Muscle layer of duodenum (tissue), 2 donors: ENCODE measurements around the gene TRPV5.

Source experiments
- H3K27ac ChIP-seq: one replicate; pipeline ENCODE4 v1.7.0; 2013; ENCODE audit warnings: mild to moderate bottlenecking, low read length
- H3K27me3 ChIP-seq: one replicate; pipeline ENCODE4 v1.7.0; 2013; ENCODE audit warnings: low read depth, mild to moderate bottlenecking, control low read depth, low read length
- H3K36me3 ChIP-seq, 2 donors: one replicate each; pipeline ENCODE4 v1.7.0; 2013; ENCODE audit warnings: low read length in 2 of 2, control low read depth in 1 of 2, mild to moderate bottlenecking in 1 of 2; ENCODE audit not compliant: insufficient read depth in 2 of 2, control insufficient read depth in 1 of 2
- H3K4me1 ChIP-seq, 2 donors: one replicate each; pipeline ENCODE4 v1.7.0; 2013; ENCODE audit warnings: low read length in 2 of 2, mild to moderate bottlenecking in 2 of 2, control low read depth in 1 of 2, moderate library complexity in 1 of 2; ENCODE audit not compliant: insufficient read depth in 2 of 2, control insufficient read depth in 1 of 2
- H3K4me3 ChIP-seq, 2 donors: one replicate each; pipeline ENCODE4 v1.7.0; 2013; ENCODE audit warnings: low read length in 2 of 2, low read depth in 1 of 2, mild to moderate bottlenecking in 1 of 2
- H3K9me3 ChIP-seq, 2 donors: one replicate each; pipeline ENCODE4 v1.7.0; 2013; ENCODE audit warnings: low read length in 2 of 2, control low read depth in 1 of 2, mild to moderate bottlenecking in 1 of 2; ENCODE audit not compliant: control insufficient read depth in 1 of 2
- donor health status: healthy.

Gene TRPV5

GRCh38 chr7:142883145-142883544, 50.4 kb downstream of the TRPV5 start:
- Histone ChIP-seq H3K27ac (no peak overlapping the region), H3K4me3 (no peak overlapping the region)

DNA sequence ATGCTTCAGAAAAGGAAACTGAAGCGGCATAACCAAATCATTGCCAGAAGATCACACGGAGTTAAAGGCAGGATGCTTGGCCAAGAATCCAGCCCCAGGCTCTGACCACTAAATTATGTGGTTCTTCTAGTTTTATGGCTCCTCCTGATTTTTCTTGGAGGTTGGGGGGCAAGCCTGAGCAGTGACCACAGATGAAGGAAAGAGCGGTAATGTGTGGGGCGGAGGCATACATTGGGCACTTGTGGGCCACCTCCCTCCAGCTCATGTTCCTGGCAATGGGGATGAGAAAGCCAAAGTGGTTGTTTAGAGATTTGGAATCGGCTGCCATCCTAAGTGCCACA, 51.2 kb downstream of the TRPV5 start:
- Histone ChIP-seq H3K27me3 (peaks cover 3% of the 10 kb centered on the region), H3K36me3 (no peaks in the 10 kb centered on the region), H3K27ac (no peak overlapping the region), H3K4me1 (no peaks in the 10 kb centered on the region), H3K9me3 (no peaks in the 10 kb centered on the region), H3K4me3 (no peak overlapping the region)

More at GRCh38 chr7:142883145-142883544, 50.4 kb downstream of the TRPV5 start:
- Histone ChIP-seq H3K4me1 (no peaks in the 10 kb centered on the region), H3K36me3 (no peaks in the 10 kb centered on the region), H3K9me3 (no peaks in the 10 kb centered on the region), H3K27me3 (peaks cover 3% of the 10 kb centered on the region)

DNA sequence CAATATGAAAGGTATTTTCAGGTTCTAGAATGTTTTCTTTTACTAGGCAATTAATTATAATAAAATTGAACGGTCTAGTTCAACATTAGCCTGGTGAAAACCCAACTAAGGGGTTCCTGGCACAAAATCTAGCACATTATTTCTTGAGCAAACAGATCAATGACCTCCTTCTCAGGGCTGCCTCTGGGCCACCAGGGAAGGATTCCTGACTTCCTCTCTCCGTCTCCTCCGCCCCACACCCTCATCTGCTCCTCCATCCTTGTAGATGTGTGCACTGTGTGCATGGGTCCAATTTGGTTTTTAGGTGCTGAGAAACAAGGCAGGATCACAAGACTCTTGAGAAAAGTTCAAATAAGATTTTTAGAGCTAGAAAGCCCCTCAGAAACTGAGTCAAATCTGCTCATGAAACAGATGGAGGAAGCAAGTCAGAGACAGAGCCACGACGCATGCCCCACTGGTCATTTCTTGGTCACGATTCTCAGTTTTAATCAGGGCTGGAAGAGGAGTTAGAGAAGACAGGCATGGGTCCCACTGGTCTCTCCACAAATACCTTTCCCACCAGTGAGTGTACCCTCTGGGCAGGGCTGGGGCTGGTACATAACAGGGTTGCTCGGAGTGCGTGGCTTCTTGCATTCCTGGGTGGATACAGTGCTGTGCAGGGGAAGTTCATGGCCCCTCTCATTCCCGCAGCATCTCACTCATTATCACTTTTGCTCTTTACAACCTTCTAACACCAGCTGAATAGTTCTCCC, 51.8 kb downstream of the TRPV5 start:
- Histone ChIP-seq H3K36me3 (no peaks in the 10 kb centered on the region), H3K27ac (no peak overlapping the region), H3K4me1 (no peaks in the 10 kb centered on the region), H3K9me3 (no peaks in the 10 kb centered on the region), H3K4me3 (no peak overlapping the region), H3K27me3 (peaks cover 2% of the 10 kb centered on the region)

GRCh38 chr7:142880876-142881505, 52.6 kb downstream of the TRPV5 start:
- H3K27me3 ChIP-seq, result no peaks in the 10 kb centered on the region
- H3K27ac ChIP-seq, result no peak overlapping the region
- H3K9me3 ChIP-seq, result no peaks in the 10 kb centered on the region
- H3K4me1 ChIP-seq, result no peaks in the 10 kb centered on the region
- H3K36me3 ChIP-seq, result no peaks in the 10 kb centered on the region
- no peak overlapping the region for H3K4me3 ChIP-seq

DNA sequence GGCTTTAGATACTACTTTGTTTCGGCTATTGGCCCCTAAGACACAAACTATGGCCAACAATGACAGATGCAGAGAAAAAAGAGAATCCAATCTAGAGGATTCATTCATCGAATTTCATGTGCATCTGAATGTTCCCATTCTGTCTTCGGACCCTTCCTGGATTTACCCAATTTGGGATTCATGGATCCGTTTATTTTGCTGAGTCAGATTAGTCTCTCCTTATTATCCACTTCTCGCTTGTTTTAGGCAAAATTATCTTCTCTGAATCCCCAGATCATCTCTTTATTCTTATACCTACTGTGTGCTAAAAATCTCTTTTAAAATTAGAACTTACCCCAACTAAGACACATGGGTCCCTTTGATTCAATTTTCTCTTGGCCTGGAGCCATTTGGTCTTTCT, 54.5 kb downstream of the TRPV5 start:
- H3K9me3 ChIP-seq, result no peaks in the 10 kb centered on the region
- H3K4me3 ChIP-seq, result no peak overlapping the region
- no peak overlapping the region for H3K27ac ChIP-seq
- H3K27me3 ChIP-seq, result no peaks in the 10 kb centered on the region
- no peaks in the 10 kb centered on the region for H3K4me1 ChIP-seq
- no peaks in the 10 kb centered on the region for H3K36me3 ChIP-seq

GRCh38 chr7:142878315-142878714, 55.2 kb downstream of the TRPV5 start:
- no peaks in the 10 kb centered on the region for H3K27me3 ChIP-seq
- no peaks in the 10 kb centered on the region for H3K36me3 ChIP-seq
- H3K4me3 ChIP-seq, result no peak overlapping the region
- no peak overlapping the region for H3K27ac ChIP-seq
- H3K4me1 ChIP-seq, result no peaks in the 10 kb centered on the region
- H3K9me3 ChIP-seq, result no peaks in the 10 kb centered on the region

DNA sequence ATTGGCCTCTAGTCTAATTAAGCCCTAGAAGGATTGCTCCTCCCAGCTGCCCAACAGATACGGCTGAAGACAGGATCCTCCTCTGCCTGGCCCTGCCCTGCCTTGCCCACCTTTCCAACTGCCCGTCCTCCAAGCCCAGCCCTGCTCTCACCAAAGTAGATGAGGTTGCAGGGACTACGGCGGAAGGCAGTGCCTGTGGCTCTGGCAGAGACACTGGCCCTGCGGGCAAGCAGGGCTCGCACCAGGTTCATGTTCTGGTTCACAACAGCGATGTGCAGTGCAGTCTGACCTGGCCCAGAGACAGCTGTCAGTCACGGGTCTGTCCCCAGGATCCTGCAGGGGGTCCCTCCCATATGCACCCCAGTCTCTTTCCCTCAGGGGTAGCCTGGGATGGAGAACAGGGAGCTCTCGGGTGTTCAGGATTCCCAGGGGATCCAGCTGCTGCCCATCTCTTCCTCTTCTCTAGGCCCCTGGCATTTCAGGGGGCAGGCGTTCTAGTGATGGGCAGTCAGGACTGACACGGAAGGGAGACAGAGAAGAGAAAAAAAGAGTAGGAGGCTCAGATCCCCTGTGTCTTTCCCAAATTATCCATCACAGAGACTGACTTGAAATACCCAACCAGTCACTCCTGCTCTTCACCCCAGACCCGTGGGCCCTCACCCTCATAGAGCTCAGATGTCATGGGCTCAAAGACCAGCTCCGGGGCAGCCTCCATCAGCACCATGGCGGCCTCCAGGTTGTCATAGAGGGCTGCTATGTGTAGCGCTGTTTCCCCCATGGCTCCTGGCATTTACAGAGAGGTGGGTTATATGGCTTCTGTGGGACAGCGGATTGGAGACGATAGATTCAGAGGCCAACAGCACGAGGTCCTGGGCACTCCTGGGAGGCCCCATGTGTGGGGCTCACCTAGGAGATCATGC, 56.3 kb downstream of the TRPV5 start:
- no peak overlapping the region for H3K27ac ChIP-seq
- H3K27me3 ChIP-seq, result no peaks in the 10 kb centered on the region
- no peak overlapping the region for H3K4me3 ChIP-seq
- H3K4me1 ChIP-seq, result no peaks in the 10 kb centered on the region
- no peaks in the 10 kb centered on the region for H3K9me3 ChIP-seq
- H3K36me3 ChIP-seq, result no peaks in the 10 kb centered on the region

- Histone ChIP-seq H3K27ac (no peak overlapping the region), H3K27me3 (no peaks in the 10 kb centered on the region)
Observed at GRCh38 chr7:142876236-142876960, 57.1 kb downstream of the TRPV5 start.

DNA sequence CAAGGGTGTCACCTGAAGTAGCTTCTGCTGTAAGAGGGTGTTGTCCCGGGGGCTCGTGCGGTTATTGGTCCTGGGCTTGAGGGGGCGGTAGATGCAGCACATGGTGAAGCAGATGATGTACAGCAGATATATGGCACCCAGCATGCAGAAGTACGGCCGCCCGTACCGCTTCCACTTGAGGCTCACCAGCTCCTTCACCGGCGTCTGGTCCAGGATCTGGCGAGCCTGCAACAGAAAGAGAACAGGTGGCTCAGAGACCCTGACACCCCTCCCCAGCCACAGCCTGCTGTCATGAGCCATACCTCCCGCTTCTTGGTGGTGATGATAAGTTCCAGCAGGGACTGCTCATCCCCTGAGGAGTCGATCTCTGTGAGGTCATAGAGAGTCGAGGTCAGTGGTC, 58.1 kb downstream of the TRPV5 start:
- Histone ChIP-seq H3K4me3 (no peak overlapping the region), H3K9me3 (no peaks in the 10 kb centered on the region), H3K4me1 (no peaks in the 10 kb centered on the region), H3K36me3 (no peaks in the 10 kb centered on the region), H3K27ac (no peak overlapping the region), H3K27me3 (no peaks in the 10 kb centered on the region)

More at GRCh38 chr7:142876236-142876960, 57.1 kb downstream of the TRPV5 start:
- Histone ChIP-seq H3K9me3 (no peaks in the 10 kb centered on the region), H3K36me3 (no peaks in the 10 kb centered on the region), H3K4me3 (no peak overlapping the region), H3K4me1 (no peaks in the 10 kb centered on the region)

DNA sequence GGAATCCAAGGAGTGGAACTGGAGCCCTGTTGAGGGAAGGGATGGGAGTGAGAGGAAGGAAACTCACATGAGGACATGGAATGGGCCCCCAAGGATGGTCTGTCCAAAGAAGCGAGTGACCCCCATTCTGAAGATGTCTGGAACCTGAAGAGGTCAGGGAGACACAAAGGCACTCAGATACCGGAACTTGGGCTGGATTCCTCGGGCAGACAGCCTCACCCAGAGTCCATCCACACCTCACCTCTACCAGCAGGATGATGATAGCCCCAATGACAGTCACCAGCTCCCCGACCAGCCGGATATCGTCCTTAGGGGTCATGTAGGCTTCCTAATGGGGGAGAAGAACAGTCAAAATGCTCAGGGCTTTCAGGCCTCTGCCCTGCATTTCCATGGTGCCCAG, 58.7 kb downstream of the TRPV5 start:
- H3K4me1 ChIP-seq, result no peaks in the 10 kb centered on the region
- H3K4me3 ChIP-seq, result no peak overlapping the region
- H3K36me3 ChIP-seq, result no peaks in the 10 kb centered on the region

GRCh38 chr7:142874409-142874808, 59.1 kb downstream of the TRPV5 start:
- no peaks in the 10 kb centered on the region for H3K27me3 ChIP-seq
- H3K4me3 ChIP-seq, result no peak overlapping the region
- H3K27ac ChIP-seq, result no peak overlapping the region
- H3K4me1 ChIP-seq, result no peaks in the 10 kb centered on the region
- H3K9me3 ChIP-seq, result no peaks in the 10 kb centered on the region
- H3K36me3 ChIP-seq, result no peaks in the 10 kb centered on the region

More for the DNA sequence above, 58.7 kb downstream of the TRPV5 start:
- Histone ChIP-seq H3K27me3 (no peaks in the 10 kb centered on the region), H3K27ac (no peak overlapping the region), H3K9me3 (no peaks in the 10 kb centered on the region)
